Glutamatergic neuron (in vitro differentiated cells): Measurements from ENCODE around the gene CSGALNACT2. TPM values are rescaled to one million over a fixed set of nuclear protein-coding genes. Genes with fewer than 3 reads are reported as not detected.
"Not testable (repeated sequence)": the region's sequence is repeated elsewhere in the genome, so short reads cannot be mapped to it uniquely, and the experiment has no call there.

Experiments used
- DNase-seq: peaks from one replicate; pipeline ENCODE4 v3.0.0; 2022
- H3K27ac Mint-ChIP-seq: one replicate; pipeline ENCODE4 v1.8.0; 2020; ENCODE audit warnings: mild to moderate bottlenecking, mixed read lengths, inconsistent platforms; ENCODE audit not compliant: unreplicated experiment
- H3K27me3 Mint-ChIP-seq: one replicate; pipeline ENCODE4 v1.8.0; 2020; ENCODE audit warnings: mild to moderate bottlenecking, moderate library complexity, mixed read lengths, inconsistent platforms; ENCODE audit not compliant: unreplicated experiment
- H3K36me3 Mint-ChIP-seq: one replicate; pipeline ENCODE4 v1.8.0; 2020; ENCODE audit warnings: mild to moderate bottlenecking, mixed read lengths, inconsistent platforms; ENCODE audit not compliant: unreplicated experiment
- H3K4me1 Mint-ChIP-seq: one replicate; pipeline ENCODE4 v1.8.0; 2020; ENCODE audit warnings: mild to moderate bottlenecking, low read depth, mixed read lengths, inconsistent platforms; ENCODE audit not compliant: unreplicated experiment
- H3K4me3 Mint-ChIP-seq: one replicate; pipeline ENCODE4 v1.8.0; 2020; ENCODE audit warnings: mild to moderate bottlenecking, mixed read lengths, inconsistent platforms; ENCODE audit not compliant: unreplicated experiment
- H3K9me3 Mint-ChIP-seq: one replicate; pipeline ENCODE4 v1.8.0; 2020; ENCODE audit warnings: mild to moderate bottlenecking, moderate library complexity, mixed read lengths, inconsistent platforms; ENCODE audit not compliant: unreplicated experiment
- total RNA-seq: library from RNA; stranded (reverse); fragmentation: NEBNext Ultra II Directional; extraction: Animal tissue kit (Norgen Biotek cat#: 25700); gene quantifications from one replicate; pipeline ENCODE4 v1.2.1, GENCODE V29; 2021; ENCODE audit not compliant: unreplicated experiment
- TF ChIP-seq, protein P1 (sequence below): fragments of 200-600 bp; sonication (generic); IDR thresholded peaks from one replicate; pipeline ENCODE4 v1.5.0; 2021; ENCODE audit not compliant: partially characterized antibody, unreplicated experiment

Gene CSGALNACT2
- total RNA-seq, 1 donor from 2014 or later: 28.3 TPM

DNA sequence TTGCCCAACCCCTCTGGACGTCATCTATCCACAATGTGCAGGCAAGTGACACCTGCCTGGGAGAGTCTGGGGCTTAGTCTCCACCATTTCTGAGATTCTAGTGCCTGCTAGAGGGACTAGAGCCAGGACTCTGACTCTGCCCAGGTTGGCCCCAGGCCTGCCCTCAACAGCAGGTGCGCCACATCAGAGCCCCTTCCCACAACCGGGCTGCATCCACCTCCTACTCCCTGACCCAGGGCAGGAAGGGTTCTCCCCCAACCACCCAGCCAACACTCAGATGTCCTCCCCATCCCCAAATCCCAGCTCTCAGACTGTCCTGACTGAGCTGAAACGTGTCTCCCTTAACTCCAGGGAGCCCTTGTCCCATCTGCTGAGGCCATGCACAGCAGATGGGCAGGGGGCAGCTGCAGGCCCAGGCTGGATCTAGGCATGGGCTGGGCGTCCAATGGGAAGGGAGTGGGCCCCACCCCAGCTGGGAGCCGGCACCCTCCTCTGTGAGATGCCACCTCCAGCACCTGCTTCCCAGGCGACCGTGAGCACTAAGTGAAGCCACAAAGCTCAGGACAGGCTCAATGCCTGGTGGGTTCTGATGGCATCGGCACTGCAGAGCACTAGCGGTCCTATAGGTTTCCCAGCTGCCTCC is 79.4 kb downstream of the CSGALNACT2 start:
- Mint-ChIP-seq H3K27ac (peak overlapping the region; percentile 68), H3K27me3 (peaks cover 23% of the 10 kb centered on the region), H3K9me3 (peaks cover 13% of the 10 kb centered on the region), H3K4me3 (no peak overlapping the region), H3K36me3 (no peaks in the 10 kb centered on the region), H3K4me1 (peaks cover 33% of the 10 kb centered on the region)
- TF ChIP-seq, protein P1, sequence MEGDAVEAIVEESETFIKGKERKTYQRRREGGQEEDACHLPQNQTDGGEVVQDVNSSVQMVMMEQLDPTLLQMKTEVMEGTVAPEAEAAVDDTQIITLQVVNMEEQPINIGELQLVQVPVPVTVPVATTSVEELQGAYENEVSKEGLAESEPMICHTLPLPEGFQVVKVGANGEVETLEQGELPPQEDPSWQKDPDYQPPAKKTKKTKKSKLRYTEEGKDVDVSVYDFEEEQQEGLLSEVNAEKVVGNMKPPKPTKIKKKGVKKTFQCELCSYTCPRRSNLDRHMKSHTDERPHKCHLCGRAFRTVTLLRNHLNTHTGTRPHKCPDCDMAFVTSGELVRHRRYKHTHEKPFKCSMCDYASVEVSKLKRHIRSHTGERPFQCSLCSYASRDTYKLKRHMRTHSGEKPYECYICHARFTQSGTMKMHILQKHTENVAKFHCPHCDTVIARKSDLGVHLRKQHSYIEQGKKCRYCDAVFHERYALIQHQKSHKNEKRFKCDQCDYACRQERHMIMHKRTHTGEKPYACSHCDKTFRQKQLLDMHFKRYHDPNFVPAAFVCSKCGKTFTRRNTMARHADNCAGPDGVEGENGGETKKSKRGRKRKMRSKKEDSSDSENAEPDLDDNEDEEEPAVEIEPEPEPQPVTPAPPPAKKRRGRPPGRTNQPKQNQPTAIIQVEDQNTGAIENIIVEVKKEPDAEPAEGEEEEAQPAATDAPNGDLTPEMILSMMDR: no peak
- peak; percentile 27 for DNase-seq

DNA sequence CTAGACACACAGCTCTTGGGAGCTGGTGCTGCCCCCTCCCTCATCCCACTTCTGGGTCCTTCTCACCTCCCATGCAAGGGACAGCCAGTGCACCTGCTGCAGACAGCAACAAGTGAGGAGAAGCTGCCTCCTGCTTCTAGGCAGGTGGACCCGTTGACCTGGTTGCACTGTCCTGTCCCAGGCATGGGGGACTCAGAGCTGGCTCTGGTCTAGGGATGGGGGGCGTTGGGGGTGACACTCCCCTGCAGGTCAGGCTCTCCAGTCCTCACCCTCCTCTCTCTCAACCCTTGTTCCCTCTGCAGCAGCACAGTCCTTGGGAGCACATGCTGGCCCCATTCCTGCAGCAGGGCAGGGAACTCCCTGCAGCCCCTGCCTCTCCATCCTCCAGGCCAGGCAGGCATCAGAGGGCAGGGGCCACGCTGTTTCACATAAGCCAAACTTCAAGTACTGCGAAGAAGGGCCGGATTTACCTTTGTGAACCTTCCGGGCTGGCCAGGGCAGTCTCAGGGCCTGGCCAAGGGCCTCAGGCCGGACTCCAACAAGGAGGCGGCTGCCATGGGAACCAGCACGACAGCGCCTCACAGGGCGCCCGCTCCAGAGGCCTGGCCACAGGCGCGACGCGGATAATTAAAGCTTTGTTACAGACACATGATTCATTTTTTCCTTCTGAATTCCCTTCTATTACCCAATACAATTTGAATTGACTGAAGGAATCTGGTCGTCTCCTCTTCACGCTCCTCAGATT is 80.1 kb downstream of the CSGALNACT2 start:
- H3K4me1 Mint-ChIP-seq: peaks cover 34% of the 10 kb centered on the region
- H3K27ac Mint-ChIP-seq: no peak overlapping the region
- no peak overlapping the region for H3K4me3 Mint-ChIP-seq
- TF ChIP-seq, protein P1: no peak
- peaks cover 10% of the 10 kb centered on the region for H3K9me3 Mint-ChIP-seq
- peak; percentile 13 for DNase-seq
- H3K27me3 Mint-ChIP-seq: peaks cover 19% of the 10 kb centered on the region
- no peaks in the 10 kb centered on the region for H3K36me3 Mint-ChIP-seq

DNA sequence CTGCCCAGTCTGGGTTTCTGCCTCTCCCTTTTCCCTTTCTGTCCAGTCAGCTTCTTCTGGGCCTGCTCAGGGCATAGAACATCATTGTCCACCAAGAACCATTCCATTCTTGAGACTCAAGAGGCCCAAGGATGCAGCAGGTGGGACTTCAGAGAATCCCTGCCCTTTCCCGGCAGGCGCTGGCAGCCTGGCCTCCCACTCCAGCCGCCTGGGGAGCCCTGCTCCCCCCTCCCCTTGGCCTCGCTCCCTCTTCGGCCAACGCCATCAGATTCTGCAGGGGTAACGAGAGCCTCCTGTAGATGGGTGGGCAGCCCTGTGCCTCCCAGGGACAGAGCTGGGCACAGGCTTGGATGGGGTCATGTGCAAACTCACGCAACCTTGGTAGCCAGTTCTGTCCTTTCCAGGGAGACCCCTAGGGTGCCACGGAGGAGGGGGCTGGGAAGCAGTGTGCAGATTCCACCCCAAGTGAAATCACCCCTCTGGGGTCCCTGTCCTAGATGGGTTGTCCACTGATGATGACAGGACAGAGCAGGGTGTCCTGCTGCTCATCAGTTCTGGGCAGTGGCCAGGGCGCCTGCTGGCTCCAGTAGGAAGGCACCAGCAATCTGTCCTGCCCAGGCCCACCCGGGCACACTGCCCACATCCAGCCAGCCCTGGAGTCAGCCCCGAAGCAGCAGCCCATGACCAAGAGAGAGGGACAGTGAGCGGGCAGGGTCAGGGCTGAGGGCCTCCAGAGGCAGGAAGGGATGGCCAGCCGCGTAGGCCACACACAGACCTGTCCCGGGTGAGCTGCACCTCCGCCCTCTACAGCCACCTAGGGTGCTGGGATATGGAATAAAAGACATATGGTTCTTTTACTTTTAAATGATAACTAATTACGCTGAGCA is 80.9 kb downstream of the CSGALNACT2 start:
- TF ChIP-seq, protein P1: no peak
- peak; percentile 19 for DNase-seq
- Mint-ChIP-seq H3K9me3 (peaks cover 10% of the 10 kb centered on the region), H3K27me3 (peaks cover 16% of the 10 kb centered on the region), H3K4me3 (no peak overlapping the region), H3K4me1 (peaks cover 33% of the 10 kb centered on the region), H3K27ac (no peak overlapping the region), H3K36me3 (no peaks in the 10 kb centered on the region)

DNA sequence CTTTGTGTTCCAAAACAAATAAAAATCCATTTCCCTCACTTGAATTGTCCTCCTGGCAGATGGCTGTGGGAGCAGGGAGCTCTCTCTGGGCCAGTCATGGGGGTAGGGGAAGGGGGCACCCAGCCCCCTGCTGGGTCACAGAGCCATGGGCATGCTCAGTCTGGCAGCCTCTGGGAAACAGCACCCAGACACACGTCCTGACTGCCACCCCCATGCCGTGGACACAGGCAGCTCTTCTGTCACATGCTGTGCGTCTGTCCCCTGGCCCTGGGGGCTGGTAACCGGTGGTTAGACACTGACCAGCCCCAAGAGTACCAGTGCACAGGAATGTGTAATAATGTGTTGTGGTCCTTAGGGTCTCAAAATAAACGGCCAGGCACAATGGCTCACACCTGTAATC is 81.6 kb downstream of the CSGALNACT2 start:
- no peak overlapping the region for H3K4me3 Mint-ChIP-seq
- TF ChIP-seq, protein P1: no peak
- peaks cover 12% of the 10 kb centered on the region for H3K27me3 Mint-ChIP-seq
- peak; percentile 13 for DNase-seq
- peaks cover 10% of the 10 kb centered on the region for H3K9me3 Mint-ChIP-seq
- H3K27ac Mint-ChIP-seq: no peak overlapping the region
- peaks cover 32% of the 10 kb centered on the region for H3K4me1 Mint-ChIP-seq
- H3K36me3 Mint-ChIP-seq: no peaks in the 10 kb centered on the region

DNA sequence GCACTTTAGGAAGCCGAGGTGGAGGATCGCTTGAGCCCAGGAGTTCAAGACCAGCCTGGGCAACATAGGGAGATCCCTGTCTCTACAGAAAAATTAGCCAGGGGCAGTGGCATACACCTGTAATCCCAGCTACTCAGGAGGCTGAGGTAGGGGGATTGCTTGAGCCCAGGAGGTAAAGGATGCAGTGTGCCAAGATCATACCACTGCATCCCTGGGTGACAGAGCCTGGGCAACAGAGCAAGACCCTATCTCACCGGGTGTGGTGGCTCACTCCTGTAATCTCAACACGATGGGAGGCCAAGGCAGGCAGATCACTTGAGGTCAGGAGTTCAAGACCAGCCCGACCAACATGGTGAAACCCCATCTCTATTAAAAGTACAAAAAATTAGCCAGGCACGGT is 82.0 kb downstream of the CSGALNACT2 start:
- Mint-ChIP-seq H3K4me1 (peaks cover 34% of the 10 kb centered on the region), H3K27me3 (peaks cover 16% of the 10 kb centered on the region)
- not testable (repeated sequence) for H3K9me3 Mint-ChIP-seq, H3K36me3 Mint-ChIP-seq, H3K27ac Mint-ChIP-seq, H3K4me3 Mint-ChIP-seq, DNase-seq
